Esophagus squamous epithelium (tissue), 4 donors: ENCODE results near the gene RPTOR.

ENCODE experiments used
- POLR2A ChIP-seq, 4 donors: fragments of 450-650 bp; IDR thresholded peaks; one replicate each; pipeline ENCODE4 v1.6.1; 2017; ENCODE audit warnings: antibody characterized with exemption in 4 of 4, mild to moderate bottlenecking in 4 of 4, moderate library complexity in 3 of 4
- TF ChIP-seq, protein P1 (sequence below), 6 experiments: fragments of 450-650 bp in 4 of 6; fragments of 200-600 bp in 2 of 6; sonication (generic) in 2 of 6; IDR thresholded peaks; one replicate each; pipeline ENCODE4 v1.5.1; 2016 to 2019; ENCODE audit warnings: antibody characterized with exemption in 6 of 6, mild to moderate bottlenecking in 4 of 6, moderate library complexity in 4 of 6

DNA sequence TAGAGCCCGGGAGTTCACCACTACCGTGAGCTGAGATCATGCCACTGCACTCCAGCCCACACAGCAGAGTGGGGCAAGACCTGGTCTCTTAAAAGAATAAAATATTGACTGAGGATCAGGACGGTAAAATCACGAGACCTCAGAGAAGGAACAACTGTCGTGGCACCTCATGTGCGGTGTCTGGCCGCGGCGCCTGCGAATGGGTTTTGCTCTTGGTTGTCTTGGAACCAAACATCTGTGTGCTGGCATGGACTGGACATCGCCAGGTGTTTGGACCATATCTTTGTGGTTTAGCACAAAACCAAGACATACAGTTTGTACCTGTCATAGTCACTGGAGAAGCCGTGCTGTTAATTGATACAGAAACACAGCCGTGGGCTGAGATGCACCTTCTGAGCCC is 234.1 kb downstream of the RPTOR start:
- TF ChIP-seq, protein P1, sequence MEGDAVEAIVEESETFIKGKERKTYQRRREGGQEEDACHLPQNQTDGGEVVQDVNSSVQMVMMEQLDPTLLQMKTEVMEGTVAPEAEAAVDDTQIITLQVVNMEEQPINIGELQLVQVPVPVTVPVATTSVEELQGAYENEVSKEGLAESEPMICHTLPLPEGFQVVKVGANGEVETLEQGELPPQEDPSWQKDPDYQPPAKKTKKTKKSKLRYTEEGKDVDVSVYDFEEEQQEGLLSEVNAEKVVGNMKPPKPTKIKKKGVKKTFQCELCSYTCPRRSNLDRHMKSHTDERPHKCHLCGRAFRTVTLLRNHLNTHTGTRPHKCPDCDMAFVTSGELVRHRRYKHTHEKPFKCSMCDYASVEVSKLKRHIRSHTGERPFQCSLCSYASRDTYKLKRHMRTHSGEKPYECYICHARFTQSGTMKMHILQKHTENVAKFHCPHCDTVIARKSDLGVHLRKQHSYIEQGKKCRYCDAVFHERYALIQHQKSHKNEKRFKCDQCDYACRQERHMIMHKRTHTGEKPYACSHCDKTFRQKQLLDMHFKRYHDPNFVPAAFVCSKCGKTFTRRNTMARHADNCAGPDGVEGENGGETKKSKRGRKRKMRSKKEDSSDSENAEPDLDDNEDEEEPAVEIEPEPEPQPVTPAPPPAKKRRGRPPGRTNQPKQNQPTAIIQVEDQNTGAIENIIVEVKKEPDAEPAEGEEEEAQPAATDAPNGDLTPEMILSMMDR (IDR thresholded peaks at IDR 0.05): no peak
- TF ChIP-seq POLR2A (IDR thresholded peaks at IDR 0.05): no peak
